ENCODE data around the gene RGP1.

GRCh38 chr9:35700942-35701341 lies 48.1 kb upstream of the RGP1 start:
- TF ChIP-seq CTCF (IDR thresholded peaks at IDR 0.05 in 8 of 11, conservative IDR thresholded peaks at IDR 0.05 in 3 of 11) (no peak), POLR2AphosphoS5 (IDR thresholded peaks at IDR 0.05) (no peak), POLR2A (IDR thresholded peaks at IDR 0.05) (no peak)
